Choroid plexus epithelial cell (primary cell): ENCODE data around the gene SRPK1.

Experiments
- DNase-seq: peaks from one replicate; pipeline ENCODE4 v3.0.0-alpha.2; 2010; ENCODE audit warnings: low read depth
- H3K4me3 ChIP-seq: 2 replicates; pipeline ENCODE4 v1.5.1; 2011; ENCODE audit warnings: low read depth, mild to moderate bottlenecking, control low read depth, low read length, moderate library complexity
- CTCF ChIP-seq: conservative IDR thresholded peaks from 2 replicates; pipeline ENCODE4 v1.5.1; 2011; ENCODE audit warnings: low read depth, mild to moderate bottlenecking, control low read depth, inconsistent platforms, low read length, moderate library complexity

The SRPK1 gene

GRCh38 chr6:35850208-35850607 lies 70.7 kb downstream of the SRPK1 start:
- TF ChIP-seq CTCF = no peak
- no peak overlapping the region for H3K4me3 ChIP-seq
- no peak for DNase-seq

GRCh38 chr6:35844290-35844689 lies 76.6 kb downstream of the SRPK1 start:
- no peak overlapping the region for H3K4me3 ChIP-seq

GRCh38 chr6:35842381-35842780 lies 78.5 kb downstream of the SRPK1 start:
- TF ChIP-seq CTCF = no peak
- no peak overlapping the region for H3K4me3 ChIP-seq

More at GRCh38 chr6:35844290-35844689, 76.6 kb downstream of the SRPK1 start:
- no peak for TF ChIP-seq CTCF
- no peak for DNase-seq

GRCh38 chr6:35839019-35839418 lies 81.9 kb downstream of the SRPK1 start:
- no peak for DNase-seq
- H3K4me3 ChIP-seq = no peak overlapping the region
- no peak for TF ChIP-seq CTCF

More at GRCh38 chr6:35842381-35842780, 78.5 kb downstream of the SRPK1 start:
- no peak for DNase-seq

GRCh38 chr6:35833536-35833935 lies 87.4 kb downstream of the SRPK1 start:
- no peak for TF ChIP-seq CTCF
- no peak overlapping the region for H3K4me3 ChIP-seq
- DNase-seq = peak; percentile 7

GRCh38 chr6:35831257-35832007 lies 89.5 kb downstream of the SRPK1 start:
- TF ChIP-seq CTCF = no peak
- DNase-seq = no peak

GRCh38 chr6:35829306-35829705 lies 91.6 kb downstream of the SRPK1 start:
- no peak overlapping the region for H3K4me3 ChIP-seq
- TF ChIP-seq CTCF = no peak
- DNase-seq = no peak

More at GRCh38 chr6:35831257-35832007, 89.5 kb downstream of the SRPK1 start:
- no peak overlapping the region for H3K4me3 ChIP-seq
